Measurements from ENCODE around the gene PCDHB2. TPM values are rescaled to one million over a fixed set of nuclear protein-coding genes. Genes with fewer than 3 reads are reported as not detected.
"Not testable (repeated sequence)": the region's sequence is repeated elsewhere in the genome, so short reads cannot be mapped to it uniquely, and the experiment has no call there.

The PCDHB2 gene
- total RNA-seq, 1 experiment from 2014 or later: 26.3 TPM

GRCh38 chr5:141121985-141122384 is 27.6 kb downstream of the PCDHB2 start:
- no peak overlapping the region for H4K8ac ChIP-seq (replicated peaks; ENCODE audit: insufficient read length, low read depth, low read length)
- H4K5ac ChIP-seq (ENCODE audit: insufficient read length, low read depth, low read length): no peak overlapping the region
- H4K20me1 ChIP-seq (ENCODE audit: control insufficient read depth, insufficient read depth, insufficient read length): no peaks in the 10 kb centered on the region
- no peak overlapping the region for H2BK12ac ChIP-seq (ENCODE audit: insufficient read length, low read depth, low read length)
- Mint-ChIP-seq H3K9me3 (peaks cover 8 to 15% of the 10 kb centered on the region in 2 experiments; a peak in 4 of 5 replicates), H3K4me3 (peak overlapping the region in 1 of 2 experiments; percentile 34; a peak in 1 of 5 replicates), H3K27me3 (ENCODE audit: low read depth) (no peaks in the 10 kb centered on the region), H3K36me3 (ENCODE audit: insufficient read depth in 1 of 3, low read depth in 3 of 3) (peaks cover 8 to 23% (median 14%) of the 10 kb centered on the region in 3 experiments), H3K4me1 (peaks cover 2 to 5% of the 10 kb centered on the region in 2 experiments; a peak in 2 of 4 replicates), H3K27ac (no peak overlapping the region)
- no peak overlapping the region for H3K18ac ChIP-seq (ENCODE audit: insufficient read length, low read depth, low read length)
- no peak overlapping the region for H2AFZ ChIP-seq (ENCODE audit: low read length)
- no peaks in the 10 kb centered on the region for H3K79me2 ChIP-seq (ENCODE audit: insufficient read depth, low read length)
- no peak overlapping the region for H3K4me2 ChIP-seq (ENCODE audit: insufficient read depth, insufficient read length, low read length)
- no peaks in the 10 kb centered on the region for H3K9me3 ChIP-seq (ENCODE audit: control insufficient read depth, low read depth, low read length)
- H3T11ph ChIP-seq (ENCODE audit: low read length): no peak overlapping the region
- H2AK5ac ChIP-seq (ENCODE audit: insufficient read length, low read length): no peak overlapping the region
- no peak overlapping the region for H2BK15ac ChIP-seq (ENCODE audit: low read depth, low read length)
- DNase-seq: peak; percentile 28
- no peak overlapping the region for H3K4ac ChIP-seq (ENCODE audit: low read depth, low read length)
- no CpG with 5 or more reads among the region's 12 CpGs for WGBS (ENCODE audit: extremely low coverage, insufficient read length, low lambda C conversion rate)
- H3K27me3 ChIP-seq (ENCODE audit: insufficient read depth, low read length): no peaks in the 10 kb centered on the region
- H2BK5ac ChIP-seq (ENCODE audit: insufficient read length, low read length): no peak overlapping the region
- H2BK20ac ChIP-seq (ENCODE audit: low read depth, low read length, poor library complexity, severe bottlenecking): no peak overlapping the region
- no peak overlapping the region for H3K27ac ChIP-seq (ENCODE audit: insufficient read length, low read depth, low read length)
- no peaks in the 10 kb centered on the region for H3K23me2 ChIP-seq (ENCODE audit: insufficient read length, low read depth, low read length, poor library complexity, severe bottlenecking)
- no peaks in the 10 kb centered on the region for H3K4me1 ChIP-seq (ENCODE audit: insufficient read depth, low read length)
- H2BK120ac ChIP-seq (ENCODE audit: low read depth, low read length, poor library complexity, severe bottlenecking): no peak overlapping the region
- no peaks in the 10 kb centered on the region for H3K79me1 ChIP-seq (ENCODE audit: insufficient read depth, low read depth, low read length, poor library complexity, severe bottlenecking)
- no peak for TF ChIP-seq CTCF (conservative IDR thresholded peaks at IDR 0.05)
- no peak overlapping the region for H3K14ac ChIP-seq (ENCODE audit: insufficient read depth, low read length)
- no peak overlapping the region for H3K23ac ChIP-seq (ENCODE audit: insufficient read length, low read depth, low read length)
- no peak overlapping the region for H4K91ac ChIP-seq (ENCODE audit: insufficient read length, low read depth, low read length)
- H3K9ac ChIP-seq (ENCODE audit: extremely low read depth, insufficient read length, low read length): no peak overlapping the region
- no peak overlapping the region for H3K56ac ChIP-seq (ENCODE audit: insufficient read length, low read depth, low read length)

GRCh38 chr5:141123396-141124135 is 29.2 kb downstream of the PCDHB2 start:
- H4K5ac ChIP-seq (ENCODE audit: insufficient read length, low read depth, low read length); H3K23me2 ChIP-seq (ENCODE audit: insufficient read length, low read depth, low read length, poor library complexity, severe bottlenecking); H3K79me1 ChIP-seq (ENCODE audit: insufficient read depth, low read depth, low read length, poor library complexity, severe bottlenecking); H2BK12ac ChIP-seq (ENCODE audit: insufficient read length, low read depth, low read length); H3K4me2 ChIP-seq (ENCODE audit: insufficient read depth, insufficient read length, low read length); H2AK5ac ChIP-seq (ENCODE audit: insufficient read length, low read length); H3K4me3 Mint-ChIP-seq; H3K79me2 ChIP-seq (ENCODE audit: insufficient read depth, low read length); H3K56ac ChIP-seq (ENCODE audit: insufficient read length, low read depth, low read length); H3K9me3 ChIP-seq (ENCODE audit: control insufficient read depth, low read depth, low read length); H3K27ac ChIP-seq (ENCODE audit: insufficient read length, low read depth, low read length); H3K14ac ChIP-seq (ENCODE audit: insufficient read depth, low read length); H3T11ph ChIP-seq (ENCODE audit: low read length); H3K18ac ChIP-seq (ENCODE audit: insufficient read length, low read depth, low read length); H3K4me1 ChIP-seq (ENCODE audit: insufficient read depth, low read length); H3K27me3 ChIP-seq (ENCODE audit: insufficient read depth, low read length); H4K91ac ChIP-seq (ENCODE audit: insufficient read length, low read depth, low read length); H4K20me1 ChIP-seq (ENCODE audit: control insufficient read depth, insufficient read depth, insufficient read length); H3K4ac ChIP-seq (ENCODE audit: low read depth, low read length); H2BK5ac ChIP-seq (ENCODE audit: insufficient read length, low read length); H2BK20ac ChIP-seq (ENCODE audit: low read depth, low read length, poor library complexity, severe bottlenecking); H2BK120ac ChIP-seq (ENCODE audit: low read depth, low read length, poor library complexity, severe bottlenecking); H3K23ac ChIP-seq (ENCODE audit: insufficient read length, low read depth, low read length); DNase-seq; H3K9ac ChIP-seq (ENCODE audit: extremely low read depth, insufficient read length, low read length); H3K27me3 Mint-ChIP-seq (ENCODE audit: low read depth); H2AFZ ChIP-seq (ENCODE audit: low read length); H3K27ac Mint-ChIP-seq; H4K8ac ChIP-seq (replicated peaks; ENCODE audit: insufficient read length, low read depth, low read length); H2BK15ac ChIP-seq (ENCODE audit: low read depth, low read length): not testable (repeated sequence)
- Mint-ChIP-seq H3K36me3 (ENCODE audit: insufficient read depth in 1 of 3, low read depth in 3 of 3) (peaks cover 8 to 23% (median 14%) of the 10 kb centered on the region in 3 experiments), H3K4me1 (peaks cover 10 to 13% of the 10 kb centered on the region in 2 experiments), H3K9me3 (peaks cover 7 to 17% of the 10 kb centered on the region in 2 experiments; a peak in 4 of 5 replicates)
- no CpG with 5 or more reads among the region's 73 CpGs for WGBS (ENCODE audit: extremely low coverage, insufficient read length, low lambda C conversion rate)

All from H9 (cell line).